Measurements from ENCODE around the gene SDF2. TPM values are rescaled to one million over a fixed set of nuclear protein-coding genes. Genes with fewer than 3 reads are reported as not detected.

The SDF2 gene
- total RNA-seq, 3 donors from 2014 or later = 55.0 to 67.5 (median 56.3) TPM

GRCh38 chr17:28675980-28676379 lies 14.3 kb upstream of the SDF2 start:
- no peak overlapping the region for H3K4me3 ChIP-seq
- no peaks in the 10 kb centered on the region for H3K9me3 ChIP-seq
- TF ChIP-seq CTCF (IDR thresholded peaks at IDR 0.05) = no peak
- DNase-seq (peak in 2 of 3 donors; percentile 33 to 40), ATAC-seq (peak; percentile 88)
- intact Hi-C loops (cut with DNase I, micrococcal nuclease) = no loop called here
- peaks cover 30% of the 10 kb centered on the region for H3K36me3 ChIP-seq (ENCODE audit: low read depth)
- H3K4me1 ChIP-seq (ENCODE audit: low read depth) = no peaks in the 10 kb centered on the region

GRCh38 chr17:28675490-28675889 lies 13.8 kb upstream of the SDF2 start:
- Histone ChIP-seq H3K4me1 (ENCODE audit: low read depth) (no peaks in the 10 kb centered on the region), H3K4me3 (no peak overlapping the region), H3K36me3 (ENCODE audit: low read depth) (peaks cover 30% of the 10 kb centered on the region), H3K9me3 (no peaks in the 10 kb centered on the region)
- DNase-seq (no peak), ATAC-seq (no peak)
- TF ChIP-seq CTCF (IDR thresholded peaks at IDR 0.05) = no peak
- intact Hi-C loops (cut with DNase I, micrococcal nuclease) = no loop called here

GRCh38 chr17:28669918-28670317 lies 8.2 kb upstream of the SDF2 start:
- ATAC-seq (no peak), DNase-seq (no peak)
- Histone ChIP-seq H3K4me1 (ENCODE audit: low read depth) (no peaks in the 10 kb centered on the region), H3K4me3 (no peak overlapping the region), H3K36me3 (ENCODE audit: low read depth) (peaks cover 15% of the 10 kb centered on the region), H3K9me3 (no peaks in the 10 kb centered on the region)
- no peak for TF ChIP-seq CTCF (IDR thresholded peaks at IDR 0.05)
- intact Hi-C loops (cut with DNase I, micrococcal nuclease) = no loop called here

GRCh38 chr17:28667870-28668269 lies 6.2 kb upstream of the SDF2 start:
- no peak for TF ChIP-seq CTCF (IDR thresholded peaks at IDR 0.05)
- ATAC-seq = no peak
- Histone ChIP-seq H3K4me3 (no peak overlapping the region), H3K4me1 (ENCODE audit: low read depth) (peaks cover 15% of the 10 kb centered on the region), H3K36me3 (ENCODE audit: low read depth) (peaks cover 5% of the 10 kb centered on the region), H3K9me3 (no peaks in the 10 kb centered on the region)
- intact Hi-C loops (cut with DNase I, micrococcal nuclease) = no loop called here
- no peak for DNase-seq

GRCh38 chr17:28665994-28666393 lies 4.3 kb upstream of the SDF2 start:
- DNase-seq = no peak
- ATAC-seq = no peak
- no peaks in the 10 kb centered on the region for H3K36me3 ChIP-seq (ENCODE audit: low read depth)

More at GRCh38 chr17:28665994-28666393, 4.3 kb upstream of the SDF2 start:
- TF ChIP-seq CTCF (IDR thresholded peaks at IDR 0.05) = no peak
- H3K9me3 ChIP-seq = no peaks in the 10 kb centered on the region
- intact Hi-C loops (cut with DNase I, micrococcal nuclease) = no loop called here
- peaks cover 23% of the 10 kb centered on the region for H3K4me1 ChIP-seq (ENCODE audit: low read depth)
- H3K4me3 ChIP-seq = no peak overlapping the region

All from mucosa of descending colon (tissue), 3 donors.